Colonic mucosa (tissue), 4 donors: ENCODE measurements around the gene PADI6. TPM values are rescaled to one million over a fixed set of nuclear protein-coding genes. Genes with fewer than 3 reads are reported as not detected.

ENCODE experiments used
- DNase-seq: peaks from one replicate; pipeline ENCODE4 v3.0.0-alpha.2; 2020
- H3K27ac ChIP-seq: fragments of 200-600 bp; one replicate; pipeline ENCODE4 v1.8.0; 2021
- H3K27me3 ChIP-seq: fragments of 200-600 bp; one replicate; pipeline ENCODE4 v1.8.0; 2021
- H3K36me3 ChIP-seq: fragments of 200-600 bp; one replicate; pipeline ENCODE4 v1.8.0; 2021
- H3K4me1 ChIP-seq: fragments of 200-600 bp; one replicate; pipeline ENCODE4 v1.8.0; 2021; ENCODE audit warnings: mild to moderate bottlenecking
- H3K4me3 ChIP-seq: fragments of 200-600 bp; one replicate; pipeline ENCODE4 v1.8.0; 2021
- H3K9ac ChIP-seq, 2 donors: one replicate each; pipeline ENCODE4 v1.7.0; 2013; ENCODE audit warnings: control low read depth in 2 of 2, low read depth in 2 of 2, low read length in 2 of 2
- H3K9me3 ChIP-seq: fragments of 200-600 bp; one replicate; pipeline ENCODE4 v1.8.0; 2021
- CTCF ChIP-seq: fragments of 200-600 bp; IDR thresholded peaks from one replicate; pipeline ENCODE4 v1.8.0; 2022; ENCODE audit warnings: antibody characterized with exemption, mild to moderate bottlenecking
- intact Hi-C: fragments of 100-400 bp; cut with DNase I; formaldehyde crosslinking; loops from one replicate; pipeline ENCODE4 v1.14.1; 2022
- total RNA-seq, 2 donors: library from RNA; stranded (reverse); fragmentation: NEBNext Ultra II Directional in 1 of 2; extraction: Animal tissue kit (Norgen Biotek cat#: 25700) in 1 of 2; gene quantifications; one replicate each; pipeline ENCODE4 v1.2.1, GENCODE V29; 2021
- donor health status: healthy.
- donor health status: DM: no; HTN: no; CAD: no.
- donor health status: DM: no; HTN: no; CAD: no.

PADI6 gene
- total RNA-seq, 2 donors from 2014 or later = not detected

- DNase-seq = no peak
- no peak overlapping the region for H3K27ac ChIP-seq
- TF ChIP-seq CTCF = no peak
- intact Hi-C loops = no loop called here
- no peak overlapping the region for H3K9ac ChIP-seq
- H3K27me3 ChIP-seq = no peaks in the 10 kb centered on the region
- H3K36me3 ChIP-seq = no peaks in the 10 kb centered on the region
- no peaks in the 10 kb centered on the region for H3K4me1 ChIP-seq
- no peak overlapping the region for H3K4me3 ChIP-seq
- no peaks in the 10 kb centered on the region for H3K9me3 ChIP-seq
These were observed 25.8 kb upstream of the PADI6 start for GRCh38 chr1:17346046-17346789.

GRCh38 chr1:17347769-17348592 lies 24.0 kb upstream of the PADI6 start:
- no peaks in the 10 kb centered on the region for H3K36me3 ChIP-seq
- TF ChIP-seq CTCF = no peak
- no peak overlapping the region for H3K9ac ChIP-seq
- H3K4me3 ChIP-seq = no peak overlapping the region
- H3K9me3 ChIP-seq = no peaks in the 10 kb centered on the region
- no peak for DNase-seq
- H3K27ac ChIP-seq = no peak overlapping the region
- H3K4me1 ChIP-seq = no peaks in the 10 kb centered on the region
- no peaks in the 10 kb centered on the region for H3K27me3 ChIP-seq
- intact Hi-C loops = no loop called here

GRCh38 chr1:17348593-17349234 lies 23.3 kb upstream of the PADI6 start:
- Histone ChIP-seq H3K4me1 (no peaks in the 10 kb centered on the region), H3K4me3 (no peak overlapping the region), H3K9ac (no peak overlapping the region), H3K36me3 (no peaks in the 10 kb centered on the region), H3K27ac (no peak overlapping the region), H3K27me3 (no peaks in the 10 kb centered on the region), H3K9me3 (no peaks in the 10 kb centered on the region)
- intact Hi-C loops = no loop called here
- DNase-seq = no peak
- TF ChIP-seq CTCF = no peak

- no peak for TF ChIP-seq CTCF
- Histone ChIP-seq H3K27ac (no peak overlapping the region), H3K9me3 (no peaks in the 10 kb centered on the region), H3K36me3 (no peaks in the 10 kb centered on the region), H3K9ac (no peak overlapping the region), H3K27me3 (no peaks in the 10 kb centered on the region), H3K4me1 (no peaks in the 10 kb centered on the region), H3K4me3 (no peak overlapping the region)
- intact Hi-C loops = no loop called here
- DNase-seq = no peak
These were observed 21.9 kb upstream of the PADI6 start for GRCh38 chr1:17350083-17350482.

- intact Hi-C loops = no loop called here
- no peak overlapping the region for H3K27ac ChIP-seq
- no peak overlapping the region for H3K9ac ChIP-seq
- no peaks in the 10 kb centered on the region for H3K9me3 ChIP-seq
- H3K4me1 ChIP-seq = no peaks in the 10 kb centered on the region
- H3K4me3 ChIP-seq = no peak overlapping the region
- H3K36me3 ChIP-seq = no peaks in the 10 kb centered on the region
- TF ChIP-seq CTCF = no peak
- no peak for DNase-seq
- no peaks in the 10 kb centered on the region for H3K27me3 ChIP-seq
These were observed 21.0 kb upstream of the PADI6 start for GRCh38 chr1:17350928-17351446.
